Mesenchymal stem cell (in vitro differentiated cells and primary cell): ENCODE data around the gene ARID3A.

Experiments used
- DNase-seq: peaks from one replicate; pipeline ENCODE4 v3.0.0-alpha.2; 2013
- H2AFZ ChIP-seq: one replicate; pipeline ENCODE4 v1.6.1; 2013; ENCODE audit warnings: low read depth, mild to moderate bottlenecking, control low read depth, inconsistent platforms, low read length, moderate library complexity
- H2AK5ac ChIP-seq: 2 replicates; pipeline ENCODE4 v1.6.1; 2013; ENCODE audit warnings: low read length, moderate library complexity, mild to moderate bottlenecking, inconsistent platforms; ENCODE audit not compliant: severe bottlenecking
- H2BK120ac ChIP-seq: one replicate; pipeline ENCODE4 v1.6.1; 2013; ENCODE audit warnings: low read depth, mild to moderate bottlenecking, inconsistent platforms, low read length, moderate library complexity
- H2BK12ac ChIP-seq, 2 experiments: one replicate each; pipeline ENCODE4 v1.6.1; 2013; ENCODE audit warnings: inconsistent platforms in 2 of 2, low read length in 2 of 2, mild to moderate bottlenecking in 2 of 2, moderate library complexity in 2 of 2, control low read depth in 1 of 2
- H2BK15ac ChIP-seq: one replicate; pipeline ENCODE4 v1.6.1; 2013; ENCODE audit warnings: mild to moderate bottlenecking, low read depth, inconsistent platforms; ENCODE audit not compliant: poor library complexity, severe bottlenecking
- H2BK5ac ChIP-seq: 2 replicates; pipeline ENCODE4 v1.6.1; 2013; ENCODE audit warnings: low read depth, mild to moderate bottlenecking, low read length, control low read depth, inconsistent platforms; ENCODE audit not compliant: poor library complexity, severe bottlenecking
- H3K14ac ChIP-seq, 2 experiments: one replicate each; pipeline ENCODE4 v1.6.1; 2013; ENCODE audit warnings: inconsistent platforms in 2 of 2, low read length in 2 of 2, control low read depth in 1 of 2, mild to moderate bottlenecking in 1 of 2, moderate library complexity in 1 of 2
- H3K18ac ChIP-seq, 2 experiments: one replicate each; pipeline ENCODE4 v1.6.1; 2013; ENCODE audit warnings: inconsistent platforms in 2 of 2, low read length in 2 of 2, control low read depth in 1 of 2, low read depth in 1 of 2, mild to moderate bottlenecking in 1 of 2
- H3K23ac ChIP-seq, 2 experiments: one replicate each; pipeline ENCODE4 v1.6.1; 2013; ENCODE audit warnings: inconsistent platforms in 2 of 2, low read length in 2 of 2, mild to moderate bottlenecking in 2 of 2, moderate library complexity in 2 of 2, control low read depth in 1 of 2
- H3K27ac ChIP-seq: 2 replicates; pipeline ENCODE4 v1.5.1; 2013; ENCODE audit warnings: mild to moderate bottlenecking, moderate library complexity, low read length, control low read depth, inconsistent platforms; ENCODE audit not compliant: poor library complexity, severe bottlenecking
- H3K27me3 ChIP-seq, 2 experiments: 2 replicates each; pipeline versions ENCODE4 v1.6.1 to v1.7.0; 2013; ENCODE audit warnings: low read length in 2 of 2, mild to moderate bottlenecking in 2 of 2, moderate library complexity in 2 of 2, control low read depth in 1 of 2, inconsistent platforms in 1 of 2; ENCODE audit not compliant: control insufficient read depth in 1 of 2, insufficient read depth in 1 of 2
- H3K36me3 ChIP-seq, 2 experiments: 2 replicates each; pipeline versions ENCODE4 v1.6.1 to v1.7.0; 2013; ENCODE audit warnings: low read length in 2 of 2, control low read depth in 1 of 2, inconsistent platforms in 1 of 2, low read depth in 1 of 2, mild to moderate bottlenecking in 1 of 2; ENCODE audit not compliant: insufficient read depth in 2 of 2, control insufficient read depth in 1 of 2
- H3K4ac ChIP-seq, 2 experiments: one replicate each; pipeline ENCODE4 v1.6.1; 2013; ENCODE audit warnings: inconsistent platforms in 2 of 2, low read length in 2 of 2, mild to moderate bottlenecking in 2 of 2, moderate library complexity in 2 of 2, control low read depth in 1 of 2, low read depth in 1 of 2
- H3K4me1 ChIP-seq: 2 replicates; pipeline ENCODE4 v1.6.1; 2013; ENCODE audit warnings: low read depth, low read length, control low read depth; ENCODE audit not compliant: control insufficient read depth, insufficient read depth
- H3K4me2 ChIP-seq: 2 replicates; pipeline ENCODE4 v1.6.1; 2013; ENCODE audit warnings: low read length, mild to moderate bottlenecking, inconsistent platforms; ENCODE audit not compliant: poor library complexity, severe bottlenecking
- H3K4me3 ChIP-seq, 2 experiments: 2 replicates each; pipeline versions ENCODE4 v1.5.1 to v1.7.0; 2013; ENCODE audit warnings: low read length in 2 of 2, mild to moderate bottlenecking in 2 of 2, control low read depth in 1 of 2, low read depth in 1 of 2; ENCODE audit not compliant: insufficient read depth in 1 of 2
- H3K79me1 ChIP-seq: replicated peaks from 2 replicates; pipeline ENCODE4 v1.6.1; 2013; ENCODE audit warnings: mild to moderate bottlenecking, control low read depth, low read length, inconsistent platforms; ENCODE audit not compliant: poor library complexity, severe bottlenecking
- H3K9ac ChIP-seq: 2 replicates; pipeline ENCODE4 v1.7.0; 2013; ENCODE audit warnings: mild to moderate bottlenecking, low read length, moderate library complexity
- H3K9me3 ChIP-seq: 2 replicates; pipeline ENCODE4 v1.7.0; 2013; ENCODE audit warnings: mild to moderate bottlenecking, low read length; ENCODE audit not compliant: control insufficient read depth
- H4K8ac ChIP-seq: one replicate; pipeline ENCODE4 v1.6.1; 2013; ENCODE audit warnings: inconsistent platforms, mild to moderate bottlenecking, low read length, moderate library complexity
- H4K91ac ChIP-seq: one replicate; pipeline ENCODE4 v1.6.1; 2013; ENCODE audit warnings: mild to moderate bottlenecking, low read length, inconsistent platforms
- WGBS: methylation state at CpG from one replicate; pipeline ENCODE4 v1.1.7; 2013; ENCODE audit warnings: mixed read lengths; 5-methylcytosine and 5-hydroxymethylcytosine counted together

The ARID3A gene

GRCh38 chr19:919199-920050 is 6.4 kb upstream of the ARID3A start:
- Histone ChIP-seq H2BK12ac (no peak overlapping the region), H3K9me3 (no peaks in the 10 kb centered on the region), H4K91ac (no peak overlapping the region), H2BK15ac (no peak overlapping the region), H3K4me2 (peak overlapping the region; percentile 45), H3K4me1 (peaks cover 41% of the 10 kb centered on the region), H3K27me3 (peaks cover 40 to 42% of the 10 kb centered on the region in 2 experiments), H3K79me1 (peaks cover 5% of the 10 kb centered on the region), H3K36me3 (no peaks in the 10 kb centered on the region), H3K4ac (no peak overlapping the region), H3K9ac (no peak overlapping the region), H2AK5ac (no peak overlapping the region), H2BK120ac (no peak overlapping the region), H4K8ac (no peak overlapping the region), H2AFZ (no peak overlapping the region), H3K23ac (peak overlapping the region in 1 of 2 experiments; percentile 72), H2BK5ac (no peak overlapping the region), H3K14ac (no peak overlapping the region), H3K18ac (no peak overlapping the region), H3K27ac (no peak overlapping the region), H3K4me3 (peak overlapping the region in 1 of 2 experiments; percentile 15)
- 8% methylated on average over 68 of the region's 68 CpGs for WGBS
- DNase-seq, result no peak

DNA sequence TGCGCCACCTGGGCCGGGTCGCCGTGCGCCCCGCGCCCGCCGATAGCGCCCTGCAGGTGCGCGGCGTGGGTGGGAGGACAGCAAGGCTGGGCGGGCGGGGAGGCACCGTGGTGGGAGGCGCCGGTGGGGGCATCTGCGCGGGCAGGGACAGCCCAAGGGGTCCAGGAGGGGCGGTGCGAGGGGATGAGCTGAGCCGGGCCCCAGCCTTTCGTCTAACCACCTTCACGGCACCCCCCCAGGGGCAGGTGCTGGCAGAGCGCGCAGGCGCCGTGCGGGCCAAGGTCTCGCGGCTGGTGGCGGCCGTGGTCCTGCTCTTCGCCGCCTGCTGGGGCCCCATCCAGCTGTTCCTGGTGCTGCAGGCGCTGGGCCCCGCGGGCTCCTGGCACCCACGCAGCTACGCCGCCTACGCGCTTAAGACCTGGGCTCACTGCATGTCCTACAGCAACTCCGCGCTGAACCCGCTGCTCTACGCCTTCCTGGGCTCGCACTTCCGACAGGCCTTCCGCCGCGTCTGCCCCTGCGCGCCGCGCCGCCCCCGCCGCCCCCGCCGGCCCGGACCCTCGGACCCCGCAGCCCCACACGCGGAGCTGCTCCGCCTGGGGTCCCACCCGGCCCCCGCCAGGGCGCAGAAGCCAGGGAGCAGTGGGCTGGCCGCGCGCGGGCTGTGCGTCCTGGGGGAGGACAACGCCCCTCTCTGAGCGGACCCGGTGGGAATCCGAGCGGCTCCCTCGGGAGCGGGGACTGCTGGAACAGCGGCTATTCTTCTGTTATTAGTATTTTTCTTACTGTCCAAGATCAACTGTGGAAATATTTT is 5.6 kb upstream of the ARID3A start:
- Histone ChIP-seq H2BK120ac (no peak overlapping the region), H3K79me1 (peaks cover 5% of the 10 kb centered on the region), H3K4ac (no peak overlapping the region), H3K36me3 (no peaks in the 10 kb centered on the region), H3K18ac (no peak overlapping the region), H3K9ac (no peak overlapping the region), H4K8ac (no peak overlapping the region), H2BK15ac (no peak overlapping the region), H2AK5ac (no peak overlapping the region), H3K14ac (peak overlapping the region in 1 of 2 experiments; percentile 63), H3K4me2 (peak overlapping the region; percentile 67), H3K4me3 (peak overlapping the region in 1 of 2 experiments; percentile 24), H2BK5ac (no peak overlapping the region), H3K9me3 (no peaks in the 10 kb centered on the region), H3K27me3 (peaks cover 40 to 42% of the 10 kb centered on the region in 2 experiments), H4K91ac (no peak overlapping the region), H3K4me1 (peaks cover 48% of the 10 kb centered on the region), H2AFZ (peak overlapping the region; percentile 19), H3K23ac (peak overlapping the region in 1 of 2 experiments; percentile 72), H2BK12ac (no peak overlapping the region), H3K27ac (no peak overlapping the region)
- WGBS, result 5% methylated on average over 73 of the region's 84 CpGs
- peak; percentile 38 for DNase-seq

DNA sequence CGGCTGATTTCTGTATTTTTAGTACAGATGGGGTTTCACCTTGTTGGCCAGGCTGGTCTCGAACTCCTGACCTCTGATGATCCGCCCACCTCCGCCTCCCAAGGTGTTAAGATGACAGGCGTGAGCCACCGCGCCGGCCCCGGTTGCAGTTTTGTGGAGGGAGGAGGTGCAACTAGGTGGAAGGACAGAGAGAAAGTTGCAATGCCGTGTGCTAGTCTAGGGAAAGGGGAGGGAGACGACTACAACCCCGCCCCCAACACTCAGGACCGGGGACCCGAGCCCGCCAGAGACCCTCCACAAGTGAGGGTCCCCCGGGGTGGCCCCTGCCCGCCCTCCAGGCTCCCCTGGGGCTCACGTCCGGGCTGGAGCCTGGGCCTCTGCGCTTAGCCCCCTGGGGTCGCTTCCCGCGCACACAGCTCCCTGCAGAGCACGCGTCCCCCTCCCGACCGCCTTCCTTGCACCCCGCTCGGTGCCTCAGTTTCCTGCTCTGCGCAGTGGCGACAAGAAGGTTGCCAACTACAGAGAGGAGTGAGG is 1.2 kb upstream of the ARID3A start:
- Histone ChIP-seq H3K4me1 (peaks cover 33% of the 10 kb centered on the region), H3K27ac (peak overlapping the region; percentile 1), H3K4me3 (peak overlapping the region; percentile 85 to 90), H2AK5ac (no peak overlapping the region), H2BK5ac (no peak overlapping the region), H3K27me3 (peaks cover 14 to 16% of the 10 kb centered on the region in 2 experiments), H2BK12ac (peak overlapping the region in 1 of 2 experiments; percentile 71), H3K9ac (peak overlapping the region; percentile 92), H3K4me2 (peak overlapping the region; percentile 80), H3K36me3 (peaks cover under 1 to 12% of the 10 kb centered on the region in 2 experiments), H3K14ac (peak overlapping the region in 1 of 2 experiments; percentile 35), H2BK120ac (no peak overlapping the region), H3K9me3 (no peaks in the 10 kb centered on the region), H4K8ac (peak overlapping the region; percentile 87), H2BK15ac (peak overlapping the region; percentile 92), H3K23ac (peak overlapping the region in 1 of 2 experiments; percentile 5), H3K18ac (peak overlapping the region; percentile 50 to 52), H3K4ac (peak overlapping the region; percentile 81 to 91), H4K91ac (peak overlapping the region; percentile 90), H3K79me1 (peaks cover 5% of the 10 kb centered on the region), H2AFZ (no peak overlapping the region)
- peak; percentile 28 for DNase-seq
- 6% methylated on average over 31 of the region's 31 CpGs for WGBS
